ENCODE results near the gene NPIPB8. TPM values are rescaled to one million over a fixed set of nuclear protein-coding genes. Genes with fewer than 3 reads are reported as not detected.
"Not testable (repeated sequence)": the region's sequence is repeated elsewhere in the genome, so short reads cannot be mapped to it uniquely, and the experiment has no call there.

NPIPB8 gene
- total and polyA plus RNA-seq, 2 donors (not counting 1 experiment from before 2014, with no cell fraction given), result 0.17 TPM; not detected in 1

GRCh38 chr16:28596840-28597691 is 40.8 kb upstream of the NPIPB8 start, which contains the start of gene SULT1A2:
TSS of gene SULT1A2 (minus strand) at chr16:28597050. CDS start at chr16:28595930, 1,120 bp downstream.
- Histone ChIP-seq H4K20me1 (ENCODE audit: control insufficient read depth, extremely low read depth, insufficient read depth, low read length) (no peaks in the 10 kb centered on the region), H3K4me2 (ENCODE audit: extremely low read depth, insufficient read depth, low read length) (no peak within 1 kb of the TSS), H3K27me3 (ENCODE audit: control insufficient read depth, insufficient read depth, low read length) (no peaks in the 10 kb centered on the region), H3K9me3 (ENCODE audit: control insufficient read depth, insufficient read depth, low read depth, low read length) (no peaks in the 10 kb centered on the region), H3K4me3 (replicated peaks in 1 of 4; ENCODE audit: control extremely low read depth in 1 of 4, insufficient read depth in 1 of 4, low read depth in 3 of 4, low read length in 4 of 4) (no peak within 1 kb of the TSS), H3K79me2 (ENCODE audit: control insufficient read depth, insufficient read depth, low read length) (no peaks in the 10 kb centered on the region), H2AFZ (ENCODE audit: low read length) (no peak within 1 kb of the TSS), H3K36me3 (ENCODE audit: control insufficient read depth, insufficient read depth, low read length) (no peaks in the 10 kb centered on the region), H3K27ac (ENCODE audit: insufficient read depth, low read length) (no peak within 1 kb of the TSS), H3K4me1 (ENCODE audit: control insufficient read depth, extremely low read depth, insufficient read depth, low read length) (no peaks in the 10 kb centered on the region), H3K9ac (ENCODE audit: insufficient read depth, low read length) (no peak within 1 kb of the TSS)
- DNase-seq (ENCODE audit: low read depth in 2 of 2), result peak in 1 of 2 donors; percentile 18
- TF ChIP-seq CTCF (conservative IDR thresholded peaks at IDR 0.05 in 1 of 2, IDR thresholded peaks at IDR 0.05 in 1 of 2; ENCODE audit: low read depth in 1 of 2, low read length in 2 of 2) (no peak), EZH2 (IDR thresholded peaks at IDR 0.05; ENCODE audit: low read length, missing control alignments) (no peak)

- Histone ChIP-seq H3K4me2 (ENCODE audit: extremely low read depth, insufficient read depth, low read length) (no peak overlapping the region), H3K4me3 (replicated peaks in 1 of 4; ENCODE audit: control extremely low read depth in 1 of 4, insufficient read depth in 1 of 4, low read depth in 3 of 4, low read length in 4 of 4) (no peak overlapping the region), H3K36me3 (ENCODE audit: control insufficient read depth, insufficient read depth, low read length) (no peaks in the 10 kb centered on the region), H3K4me1 (ENCODE audit: control insufficient read depth, extremely low read depth, insufficient read depth, low read length) (no peaks in the 10 kb centered on the region), H3K9ac (ENCODE audit: insufficient read depth, low read length) (no peak overlapping the region), H3K79me2 (ENCODE audit: control insufficient read depth, insufficient read depth, low read length) (no peaks in the 10 kb centered on the region), H3K9me3 (ENCODE audit: control insufficient read depth, insufficient read depth, low read depth, low read length) (no peaks in the 10 kb centered on the region), H2AFZ (ENCODE audit: low read length) (no peak overlapping the region), H3K27me3 (ENCODE audit: control insufficient read depth, insufficient read depth, low read length) (no peaks in the 10 kb centered on the region), H3K27ac (ENCODE audit: insufficient read depth, low read length) (no peak overlapping the region), H4K20me1 (ENCODE audit: control insufficient read depth, extremely low read depth, insufficient read depth, low read length) (no peaks in the 10 kb centered on the region)
- no peak for DNase-seq (ENCODE audit: low read depth in 2 of 2)
- no peak for TF ChIP-seq EZH2 (IDR thresholded peaks at IDR 0.05; ENCODE audit: low read length, missing control alignments)
- TF ChIP-seq CTCF (conservative IDR thresholded peaks at IDR 0.05 in 1 of 2, IDR thresholded peaks at IDR 0.05 in 1 of 2; ENCODE audit: low read depth in 1 of 2, low read length in 2 of 2), result no peak
Observed at GRCh38 chr16:28597692-28598261, 40.1 kb upstream of the NPIPB8 start.

- H3K36me3 ChIP-seq (ENCODE audit: control insufficient read depth, insufficient read depth, low read length); H3K4me1 ChIP-seq (ENCODE audit: control insufficient read depth, extremely low read depth, insufficient read depth, low read length); H3K4me2 ChIP-seq (ENCODE audit: extremely low read depth, insufficient read depth, low read length); H3K27me3 ChIP-seq (ENCODE audit: control insufficient read depth, insufficient read depth, low read length); DNase-seq (ENCODE audit: low read depth in 2 of 2); H2AFZ ChIP-seq (ENCODE audit: low read length); H3K9ac ChIP-seq (ENCODE audit: insufficient read depth, low read length); H3K27ac ChIP-seq (ENCODE audit: insufficient read depth, low read length); H3K4me3 ChIP-seq (replicated peaks in 1 of 4; ENCODE audit: control extremely low read depth in 1 of 4, insufficient read depth in 1 of 4, low read depth in 3 of 4, low read length in 4 of 4); H3K9me3 ChIP-seq (ENCODE audit: control insufficient read depth, insufficient read depth, low read depth, low read length); H3K79me2 ChIP-seq (ENCODE audit: control insufficient read depth, insufficient read depth, low read length); H4K20me1 ChIP-seq (ENCODE audit: control insufficient read depth, extremely low read depth, insufficient read depth, low read length): not testable (repeated sequence)
Observed at GRCh38 chr16:28599377-28600285, 38.2 kb upstream of the NPIPB8 start.

GRCh38 chr16:28600965-28601364 is 36.9 kb upstream of the NPIPB8 start:
- H2AFZ ChIP-seq (ENCODE audit: low read length); H3K4me2 ChIP-seq (ENCODE audit: extremely low read depth, insufficient read depth, low read length); H3K36me3 ChIP-seq (ENCODE audit: control insufficient read depth, insufficient read depth, low read length); H3K4me3 ChIP-seq (replicated peaks in 1 of 4; ENCODE audit: control extremely low read depth in 1 of 4, insufficient read depth in 1 of 4, low read depth in 3 of 4, low read length in 4 of 4); H3K27me3 ChIP-seq (ENCODE audit: control insufficient read depth, insufficient read depth, low read length); DNase-seq (ENCODE audit: low read depth in 2 of 2); H3K27ac ChIP-seq (ENCODE audit: insufficient read depth, low read length); H3K79me2 ChIP-seq (ENCODE audit: control insufficient read depth, insufficient read depth, low read length); H3K4me1 ChIP-seq (ENCODE audit: control insufficient read depth, extremely low read depth, insufficient read depth, low read length); H3K9me3 ChIP-seq (ENCODE audit: control insufficient read depth, insufficient read depth, low read depth, low read length); H4K20me1 ChIP-seq (ENCODE audit: control insufficient read depth, extremely low read depth, insufficient read depth, low read length); H3K9ac ChIP-seq (ENCODE audit: insufficient read depth, low read length): not testable (repeated sequence)

GRCh38 chr16:28601589-28601988 is 36.3 kb upstream of the NPIPB8 start:
- H3K27ac ChIP-seq (ENCODE audit: insufficient read depth, low read length); H3K79me2 ChIP-seq (ENCODE audit: control insufficient read depth, insufficient read depth, low read length); H4K20me1 ChIP-seq (ENCODE audit: control insufficient read depth, extremely low read depth, insufficient read depth, low read length); H2AFZ ChIP-seq (ENCODE audit: low read length); H3K36me3 ChIP-seq (ENCODE audit: control insufficient read depth, insufficient read depth, low read length); H3K9me3 ChIP-seq (ENCODE audit: control insufficient read depth, insufficient read depth, low read depth, low read length); H3K27me3 ChIP-seq (ENCODE audit: control insufficient read depth, insufficient read depth, low read length); H3K4me1 ChIP-seq (ENCODE audit: control insufficient read depth, extremely low read depth, insufficient read depth, low read length); H3K4me3 ChIP-seq (replicated peaks in 1 of 4; ENCODE audit: control extremely low read depth in 1 of 4, insufficient read depth in 1 of 4, low read depth in 3 of 4, low read length in 4 of 4); H3K4me2 ChIP-seq (ENCODE audit: extremely low read depth, insufficient read depth, low read length); DNase-seq (ENCODE audit: low read depth in 2 of 2); H3K9ac ChIP-seq (ENCODE audit: insufficient read depth, low read length): not testable (repeated sequence)
